ENCODE measurements around the gene RSL1D1. TPM values are rescaled to one million over a fixed set of nuclear protein-coding genes. Genes with fewer than 3 reads are reported as not detected.

The RSL1D1 gene
- total and polyA plus RNA-seq, 2 of the 8 experiments (the other 6 are each of a cell fraction or from before 2014, with no cell fraction given): 41.3 to 292 TPM

GRCh38 chr16:11801481-11802021 is 49.8 kb downstream of the RSL1D1 start (continued):
- no peak for TF ChIP-seq CHD7 (IDR thresholded peaks at IDR 0.05; ENCODE audit: insufficient replicate concordance, low read length)
- no peak for TF ChIP-seq SP4 (IDR thresholded peaks at IDR 0.05; ENCODE audit: low read length)
- TF ChIP-seq TEAD4 (IDR thresholded peaks at IDR 0.05; ENCODE audit: low read depth, low read length): no peak
- TF ChIP-seq EP300 (IDR thresholded peaks at IDR 0.05; ENCODE audit: borderline replicate concordance in 1 of 2, low read depth in 2 of 2, low read length in 2 of 2): no peak
- no peak for TF ChIP-seq GABPA (IDR thresholded peaks at IDR 0.05; ENCODE audit: borderline replicate concordance, insufficient read depth, low read length)

Measured in H1 (cell line).